MM.1S (cell line): ENCODE measurements around the gene FALEC.

Source experiments
- DNase-seq: peaks from one replicate; pipeline ENCODE4 v3.0.0-alpha.2; 2015
- H2AFZ ChIP-seq: fragments of 300-600 bp; sonication (generic); 2 replicates; pipeline ENCODE4 v1.6.0; 2016; ENCODE audit warnings: antibody characterized with exemption, low read length
- H3F3A ChIP-seq: fragments of 300-600 bp; sonication (generic); 2 replicates; pipeline ENCODE4 v1.6.1; 2016; ENCODE audit warnings: mild to moderate bottlenecking, antibody characterized with exemption, low read length, moderate library complexity, mixed read lengths; ENCODE audit not compliant: insufficient read depth
- H3K27ac ChIP-seq: fragments of 300-600 bp; sonication (generic); 2 replicates; pipeline ENCODE4 v1.5.1; 2016; ENCODE audit warnings: mild to moderate bottlenecking, low read length
- H3K27me3 ChIP-seq: fragments of 300-600 bp; sonication (generic); replicated peaks from 2 replicates; pipeline ENCODE4 v1.6.0; 2016; ENCODE audit warnings: low read length; ENCODE audit not compliant: insufficient read depth
- H3K36me3 ChIP-seq: fragments of 300-600 bp; sonication (generic); replicated peaks from 2 replicates; pipeline ENCODE4 v1.6.1; 2016; ENCODE audit warnings: mild to moderate bottlenecking, low read length, mixed read lengths; ENCODE audit not compliant: insufficient read depth
- H3K4me1 ChIP-seq: fragments of 300-600 bp; sonication (generic); 2 replicates; pipeline ENCODE4 v1.6.1; 2016; ENCODE audit warnings: low read length, mixed read lengths
- H3K4me2 ChIP-seq: fragments of 300-600 bp; sonication (generic); 2 replicates; pipeline ENCODE4 v1.6.0; 2016; ENCODE audit warnings: low read depth, low read length
- H3K4me3 ChIP-seq: fragments of 300-600 bp; sonication (generic); 2 replicates; pipeline ENCODE4 v1.5.1; 2016; ENCODE audit warnings: low read length, mixed read lengths
- H3K79me2 ChIP-seq: fragments of 300-600 bp; sonication (generic); 2 replicates; pipeline ENCODE4 v1.6.1; 2016; ENCODE audit warnings: mixed run types, low read length, mixed read lengths
- H3K9ac ChIP-seq: fragments of 300-600 bp; sonication (generic); 2 replicates; pipeline ENCODE4 v1.6.1; 2016; ENCODE audit warnings: low read length, mixed read lengths
- H3K9me2 ChIP-seq: fragments of 300-600 bp; sonication (generic); replicated peaks from 2 replicates; pipeline ENCODE4 v1.6.1; 2016; ENCODE audit warnings: mild to moderate bottlenecking, low read length, mixed read lengths; ENCODE audit not compliant: insufficient read depth
- H3K9me3 ChIP-seq: fragments of 300-600 bp; sonication (generic); replicated peaks from 2 replicates; pipeline ENCODE4 v1.6.1; 2016; ENCODE audit warnings: mild to moderate bottlenecking, low read length, mixed read lengths; ENCODE audit not compliant: insufficient read depth
- H4K20me1 ChIP-seq: fragments of 300-600 bp; sonication (generic); 2 replicates; pipeline ENCODE4 v1.6.1; 2016; ENCODE audit warnings: mild to moderate bottlenecking, low read length, moderate library complexity, mixed read lengths; ENCODE audit not compliant: insufficient read depth
- EZH2 ChIP-seq: fragments of 300-600 bp; sonication (generic); optimal IDR thresholded peaks from 2 replicates; pipeline ENCODE3; 2017; ENCODE audit warnings: low read depth, mild to moderate bottlenecking, antibody characterized with exemption, low read length, mixed read lengths
- EZH2phosphoT487 ChIP-seq: fragments of 300-600 bp; sonication (generic); IDR thresholded peaks from 2 replicates; pipeline ENCODE4 v1.6.1; 2018; ENCODE audit warnings: antibody characterized with exemption, low read length
- TF ChIP-seq, protein P1 (sequence below): fragments of 300-600 bp; sonication (generic); IDR thresholded peaks from 2 replicates; pipeline ENCODE4 v1.5.1; 2016; ENCODE audit warnings: antibody characterized with exemption, low read length, mixed read lengths

The FALEC gene

DNA sequence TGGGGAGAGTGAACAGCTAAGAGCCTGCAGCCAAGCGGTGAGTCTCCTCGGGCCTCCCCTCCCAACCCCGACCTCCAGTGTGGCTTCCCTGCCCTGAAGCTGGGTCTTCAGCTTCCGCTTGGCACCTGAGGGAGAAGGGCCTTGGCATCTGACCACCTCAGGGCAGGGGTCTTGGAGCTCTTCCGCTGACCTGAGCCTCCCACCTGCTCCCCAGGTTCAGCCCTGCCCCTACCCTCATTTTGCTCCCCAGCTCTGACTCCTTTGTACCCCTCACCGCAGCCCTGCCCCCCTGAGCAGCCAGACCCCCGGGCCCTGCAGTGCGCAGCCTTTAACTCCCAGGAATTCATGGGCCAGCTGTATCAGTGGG lies 38.5 kb downstream of the FALEC start:
- no peak for DNase-seq
- Histone ChIP-seq H3K36me3 (no peaks in the 10 kb centered on the region), H4K20me1 (no peaks in the 10 kb centered on the region), H3K4me2 (no peak overlapping the region), H2AFZ (no peak overlapping the region), H3K4me1 (no peaks in the 10 kb centered on the region), H3K4me3 (no peak overlapping the region), H3K79me2 (no peaks in the 10 kb centered on the region), H3K9ac (no peak overlapping the region), H3K9me3 (no peaks in the 10 kb centered on the region), H3K9me2 (no peaks in the 10 kb centered on the region), H3F3A (no peaks in the 10 kb centered on the region), H3K27me3 (peaks cover 32% of the 10 kb centered on the region), H3K27ac (no peak overlapping the region)
- TF ChIP-seq, protein P1, sequence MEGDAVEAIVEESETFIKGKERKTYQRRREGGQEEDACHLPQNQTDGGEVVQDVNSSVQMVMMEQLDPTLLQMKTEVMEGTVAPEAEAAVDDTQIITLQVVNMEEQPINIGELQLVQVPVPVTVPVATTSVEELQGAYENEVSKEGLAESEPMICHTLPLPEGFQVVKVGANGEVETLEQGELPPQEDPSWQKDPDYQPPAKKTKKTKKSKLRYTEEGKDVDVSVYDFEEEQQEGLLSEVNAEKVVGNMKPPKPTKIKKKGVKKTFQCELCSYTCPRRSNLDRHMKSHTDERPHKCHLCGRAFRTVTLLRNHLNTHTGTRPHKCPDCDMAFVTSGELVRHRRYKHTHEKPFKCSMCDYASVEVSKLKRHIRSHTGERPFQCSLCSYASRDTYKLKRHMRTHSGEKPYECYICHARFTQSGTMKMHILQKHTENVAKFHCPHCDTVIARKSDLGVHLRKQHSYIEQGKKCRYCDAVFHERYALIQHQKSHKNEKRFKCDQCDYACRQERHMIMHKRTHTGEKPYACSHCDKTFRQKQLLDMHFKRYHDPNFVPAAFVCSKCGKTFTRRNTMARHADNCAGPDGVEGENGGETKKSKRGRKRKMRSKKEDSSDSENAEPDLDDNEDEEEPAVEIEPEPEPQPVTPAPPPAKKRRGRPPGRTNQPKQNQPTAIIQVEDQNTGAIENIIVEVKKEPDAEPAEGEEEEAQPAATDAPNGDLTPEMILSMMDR, result no peak
- TF ChIP-seq EZH2 (no peak), EZH2phosphoT487 (no peak)

DNA sequence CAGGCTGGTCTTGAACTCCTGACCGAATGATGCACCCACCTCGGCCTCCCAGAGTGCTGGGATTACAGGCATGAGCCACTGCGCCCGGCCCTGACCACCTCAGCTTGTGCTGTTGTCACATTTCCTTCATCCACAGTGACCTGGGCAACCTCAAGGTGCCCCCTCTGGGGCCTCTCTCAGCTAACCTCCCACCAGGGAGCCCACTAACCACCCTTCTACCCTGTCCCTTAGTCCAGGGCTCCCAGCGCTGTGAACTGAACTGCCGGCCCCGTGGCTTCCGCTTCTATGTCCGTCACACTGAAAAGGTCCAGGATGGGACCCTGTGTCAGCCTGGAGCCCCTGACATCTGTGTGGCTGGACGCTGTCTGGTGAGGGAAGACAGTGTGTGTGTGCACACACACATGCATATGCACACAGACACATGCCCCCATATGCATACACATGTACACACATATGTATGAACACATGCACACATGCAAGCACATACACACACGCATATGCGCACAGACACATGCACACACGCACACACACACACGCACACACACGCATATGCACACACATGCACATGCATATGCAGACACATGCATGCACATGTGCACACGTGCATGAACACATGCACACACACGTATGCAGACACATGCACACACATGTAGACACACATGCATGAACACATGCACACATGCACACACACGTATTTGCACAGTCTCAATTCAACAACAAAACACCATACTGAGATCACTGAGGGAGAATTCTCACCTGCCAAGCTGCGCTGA lies 39.8 kb downstream of the FALEC start:
- no peak overlapping the region for H2AFZ ChIP-seq
- no peaks in the 10 kb centered on the region for H3K9me3 ChIP-seq
- H3K4me1 ChIP-seq, result peaks cover 9% of the 10 kb centered on the region
- H3K9me2 ChIP-seq, result no peaks in the 10 kb centered on the region
- H3K27me3 ChIP-seq, result peaks cover 22% of the 10 kb centered on the region
- H3K4me3 ChIP-seq, result no peak overlapping the region
- no peaks in the 10 kb centered on the region for H3K79me2 ChIP-seq
- no peak overlapping the region for H3K27ac ChIP-seq
- no peaks in the 10 kb centered on the region for H3K36me3 ChIP-seq
- no peak overlapping the region for H3K4me2 ChIP-seq
- peaks cover 4% of the 10 kb centered on the region for H3F3A ChIP-seq
- no peak for DNase-seq
- TF ChIP-seq EZH2phosphoT487, result no peak
- TF ChIP-seq EZH2, result no peak
- TF ChIP-seq, protein P1, result no peak
- H4K20me1 ChIP-seq, result no peaks in the 10 kb centered on the region
- H3K9ac ChIP-seq, result no peak overlapping the region

DNA sequence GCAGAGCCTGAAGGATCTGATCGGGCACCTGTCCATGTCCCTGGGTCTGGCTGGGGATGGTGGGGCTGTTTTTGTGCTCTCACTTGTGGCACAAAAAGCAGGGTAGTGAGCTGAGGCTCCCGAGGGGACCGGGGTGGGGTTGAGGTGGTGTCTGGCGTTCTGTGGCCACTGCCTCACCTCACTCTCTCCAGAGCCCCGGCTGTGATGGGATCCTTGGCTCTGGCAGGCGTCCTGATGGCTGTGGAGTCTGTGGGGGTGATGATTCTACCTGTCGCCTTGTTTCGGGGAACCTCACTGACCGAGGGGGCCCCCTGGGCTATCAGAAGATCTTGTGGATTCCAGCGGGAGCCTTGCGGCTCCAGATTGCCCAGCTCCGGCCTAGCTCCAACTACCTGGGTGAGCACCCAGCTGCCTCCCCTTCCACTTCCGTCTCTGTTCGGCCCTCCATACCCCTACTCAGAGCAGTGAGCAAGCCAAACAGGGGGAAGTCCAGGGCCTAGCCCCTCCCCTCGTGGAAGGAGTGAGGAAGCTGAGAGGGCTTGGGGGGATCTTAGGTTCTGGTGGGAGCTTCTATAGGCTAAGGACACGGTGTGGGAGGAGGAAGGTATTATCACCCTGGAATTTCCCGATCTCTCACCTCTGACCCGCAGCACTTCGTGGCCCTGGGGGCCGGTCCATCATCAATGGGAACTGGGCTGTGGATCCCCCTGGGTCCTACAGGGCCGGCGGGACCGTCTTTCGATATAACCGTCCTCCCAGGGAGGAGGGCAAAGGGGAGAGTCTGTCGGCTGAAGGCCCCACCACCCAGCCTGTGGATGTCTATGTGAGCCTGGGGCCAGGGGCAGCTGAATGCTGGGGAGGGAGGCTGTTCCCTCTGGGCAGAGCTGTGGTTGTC lies 40.7 kb downstream of the FALEC start:
- Histone ChIP-seq H4K20me1 (no peaks in the 10 kb centered on the region), H3K9me2 (no peaks in the 10 kb centered on the region), H3K79me2 (no peaks in the 10 kb centered on the region), H3K4me3 (no peak overlapping the region), H3K9me3 (no peaks in the 10 kb centered on the region), H3K4me2 (no peak overlapping the region), H2AFZ (no peak overlapping the region), H3K9ac (no peak overlapping the region), H3F3A (peaks cover 13% of the 10 kb centered on the region), H3K36me3 (no peaks in the 10 kb centered on the region), H3K27me3 (peaks cover 14% of the 10 kb centered on the region), H3K4me1 (peaks cover 14% of the 10 kb centered on the region), H3K27ac (no peak overlapping the region)
- TF ChIP-seq, protein P1, result no peak
- TF ChIP-seq EZH2phosphoT487 (no peak), EZH2 (no peak)
- no peak for DNase-seq
